OCI-LY1 (cell line): ENCODE measurements around the gene HFM1.

Experiments used
- H2AFZ ChIP-seq: fragments of 200-600 bp; sonication (generic), shearing (Covaris generic); 2 replicates; pipeline ENCODE4 v1.6.0; 2014; ENCODE audit warnings: antibody characterized with exemption, mild to moderate bottlenecking, low read length
- H3F3A ChIP-seq: fragments of 200-600 bp; sonication (generic), shearing (Covaris generic); 2 replicates; pipeline ENCODE4 v1.6.0; 2014; ENCODE audit warnings: mild to moderate bottlenecking, antibody characterized with exemption, low read length, moderate library complexity; ENCODE audit not compliant: insufficient read depth
- H3K27ac ChIP-seq: fragments of 200-600 bp; sonication (generic); 2 replicates; pipeline ENCODE4 v1.5.1; 2014; ENCODE audit warnings: low read length, mixed run types, mild to moderate bottlenecking, low read depth; ENCODE audit not compliant: poor library complexity, severe bottlenecking
- H3K27me3 ChIP-seq: fragments of 200-600 bp; sonication (generic); 2 replicates; pipeline ENCODE4 v1.6.0; 2014; ENCODE audit warnings: antibody characterized with exemption, mild to moderate bottlenecking, low read length, moderate library complexity; ENCODE audit not compliant: insufficient read depth
- H3K36me3 ChIP-seq: fragments of 200-600 bp; sonication (generic); 2 replicates; pipeline ENCODE4 v1.6.1; 2014; ENCODE audit warnings: mild to moderate bottlenecking, antibody characterized with exemption, low read length, moderate library complexity, mixed read lengths; ENCODE audit not compliant: insufficient read depth
- H3K4me1 ChIP-seq: fragments of 200-600 bp; sonication (generic); 2 replicates; pipeline ENCODE4 v1.5.1; 2014; ENCODE audit warnings: mild to moderate bottlenecking, low read length, moderate library complexity; ENCODE audit not compliant: insufficient read depth, severe bottlenecking
- H3K4me2 ChIP-seq: fragments of 200-600 bp; sonication (generic), shearing (Covaris generic); 2 replicates; pipeline ENCODE4 v1.6.1; 2014; ENCODE audit warnings: low read length
- H3K4me3 ChIP-seq: fragments of 200-600 bp; sonication (generic); 2 replicates; pipeline ENCODE4 v1.5.1; 2014; ENCODE audit warnings: low read length, low read depth, mild to moderate bottlenecking, mixed read lengths; ENCODE audit not compliant: poor library complexity, severe bottlenecking
- H3K79me2 ChIP-seq: fragments of 200-600 bp; shearing (Covaris generic); 2 replicates; pipeline ENCODE4 v1.6.1; 2016; ENCODE audit warnings: mixed run types, low read length, mixed read lengths; ENCODE audit not compliant: insufficient read depth
- H3K9ac ChIP-seq: fragments of 200-600 bp; sonication (generic), shearing (Covaris generic); 2 replicates; pipeline ENCODE4 v1.6.1; 2014; ENCODE audit warnings: mild to moderate bottlenecking, low read length, mixed read lengths
- H3K9me2 ChIP-seq: fragments of 200-600 bp; sonication (generic), shearing (Covaris generic); 2 replicates; pipeline ENCODE4 v1.6.1; 2014; ENCODE audit warnings: low read depth, mild to moderate bottlenecking, low read length, mixed read lengths
- H3K9me3 ChIP-seq: fragments of 200-600 bp; shearing (Covaris generic); 2 replicates; pipeline ENCODE4 v1.6.1; 2014; ENCODE audit warnings: low read length, mixed read lengths
- H4K20me1 ChIP-seq: fragments of 200-600 bp; sonication (generic), shearing (Covaris generic); 2 replicates; pipeline ENCODE4 v1.6.0; 2016; ENCODE audit warnings: mild to moderate bottlenecking, low read length; ENCODE audit not compliant: insufficient read depth
- CTCF ChIP-seq: fragments of 200-600 bp; sonication (generic), shearing (Covaris generic); IDR thresholded peaks from 2 replicates; pipeline ENCODE4 v1.5.1; 2017; ENCODE audit warnings: mild to moderate bottlenecking, antibody characterized with exemption, low read length, moderate library complexity, mixed read lengths
- EZH2 ChIP-seq: fragments of 200-600 bp; sonication (generic), shearing (Covaris generic); IDR thresholded peaks from 2 replicates; pipeline ENCODE4 v1.8.0; 2017; ENCODE audit warnings: borderline replicate concordance, mixed run types, mild to moderate bottlenecking, antibody characterized with exemption, low read length, moderate library complexity, mixed read lengths

Gene HFM1

GRCh38 chr1:91234181-91234580 is 170.5 kb downstream of the HFM1 start:
- H3K36me3 ChIP-seq, result no peaks in the 10 kb centered on the region
- H3K9me2 ChIP-seq, result no peaks in the 10 kb centered on the region

GRCh38 chr1:91226741-91227140 is 177.9 kb downstream of the HFM1 start:
- Histone ChIP-seq H3K9ac (no peak overlapping the region), H3K4me1 (no peaks in the 10 kb centered on the region), H3K4me2 (no peak overlapping the region), H3K27me3 (no peaks in the 10 kb centered on the region), H4K20me1 (no peaks in the 10 kb centered on the region), H3K9me3 (no peaks in the 10 kb centered on the region), H2AFZ (no peak overlapping the region), H3K27ac (no peak overlapping the region), H3K9me2 (no peaks in the 10 kb centered on the region), H3K79me2 (no peaks in the 10 kb centered on the region), H3K4me3 (no peak overlapping the region), H3F3A (no peaks in the 10 kb centered on the region), H3K36me3 (no peaks in the 10 kb centered on the region)
- TF ChIP-seq CTCF, result no peak
- TF ChIP-seq EZH2, result no peak

More at GRCh38 chr1:91234181-91234580, 170.5 kb downstream of the HFM1 start:
- Histone ChIP-seq H3K79me2 (no peaks in the 10 kb centered on the region), H3K4me1 (no peaks in the 10 kb centered on the region), H3K4me3 (no peak overlapping the region), H3F3A (no peaks in the 10 kb centered on the region), H2AFZ (no peak overlapping the region), H3K9ac (no peak overlapping the region), H3K27ac (no peak overlapping the region), H4K20me1 (no peaks in the 10 kb centered on the region), H3K9me3 (no peaks in the 10 kb centered on the region), H3K4me2 (no peak overlapping the region), H3K27me3 (no peaks in the 10 kb centered on the region)
- TF ChIP-seq CTCF, result no peak
- TF ChIP-seq EZH2, result no peak

GRCh38 chr1:91224878-91225277 is 179.8 kb downstream of the HFM1 start:
- Histone ChIP-seq H2AFZ (no peak overlapping the region), H3K4me3 (no peak overlapping the region), H3K4me2 (no peak overlapping the region)

More at GRCh38 chr1:91224878-91225277, 179.8 kb downstream of the HFM1 start:
- H4K20me1 ChIP-seq, result no peaks in the 10 kb centered on the region
- no peaks in the 10 kb centered on the region for H3K9me2 ChIP-seq
- no peaks in the 10 kb centered on the region for H3K79me2 ChIP-seq
- H3K9me3 ChIP-seq, result no peaks in the 10 kb centered on the region
- no peaks in the 10 kb centered on the region for H3K27me3 ChIP-seq
- H3K27ac ChIP-seq, result no peak overlapping the region
- no peak overlapping the region for H3K9ac ChIP-seq
- H3F3A ChIP-seq, result no peaks in the 10 kb centered on the region
- H3K36me3 ChIP-seq, result no peaks in the 10 kb centered on the region
- H3K4me1 ChIP-seq, result no peaks in the 10 kb centered on the region
- TF ChIP-seq CTCF (no peak), EZH2 (no peak)
